Measurements from ENCODE around the gene ITPR1.

Gene ITPR1

DNA sequence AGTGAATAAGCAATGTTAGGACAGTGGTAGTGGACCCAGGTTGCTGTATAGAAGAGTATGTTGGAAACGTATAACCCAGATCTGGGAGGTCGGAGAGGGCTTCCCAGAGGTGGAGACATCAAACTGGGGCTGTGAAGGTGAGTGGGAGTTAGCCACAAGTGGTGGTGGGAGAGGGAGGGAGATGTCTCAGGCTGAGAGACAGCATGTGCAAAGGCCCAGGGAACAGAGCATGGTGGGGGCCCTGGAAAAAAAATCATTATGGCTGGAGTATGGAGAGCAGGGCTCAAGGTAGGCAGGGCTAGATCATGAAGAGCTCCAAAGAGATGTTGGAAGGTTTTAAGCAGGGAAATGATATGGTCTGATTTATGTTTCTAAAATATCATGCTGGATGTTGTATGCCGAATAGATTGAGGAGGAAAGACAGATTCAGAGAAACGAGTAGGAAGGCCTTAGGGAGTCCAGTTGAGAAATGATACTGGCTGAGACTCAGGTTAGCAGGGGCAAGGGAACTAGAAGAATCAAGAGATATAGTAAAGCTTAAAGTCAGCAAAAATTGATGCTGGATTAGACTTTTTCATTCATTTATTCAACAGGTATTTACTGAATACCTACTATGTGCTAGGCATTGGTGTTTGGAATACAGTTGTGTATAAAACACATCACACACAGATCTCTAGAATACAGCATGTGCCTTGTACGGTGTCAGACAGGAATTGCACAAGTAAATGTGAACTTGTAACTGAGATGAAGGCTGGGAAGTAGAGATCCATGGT, 17.0 kb downstream of the ITPR1 start:
- DNase-seq (ENCODE audit: low spot score), result no peak

GRCh38 chr3:4511491-4512262, 18.5 kb downstream of the ITPR1 start:
- DNase-seq (ENCODE audit: low spot score), result no peak

DNA sequence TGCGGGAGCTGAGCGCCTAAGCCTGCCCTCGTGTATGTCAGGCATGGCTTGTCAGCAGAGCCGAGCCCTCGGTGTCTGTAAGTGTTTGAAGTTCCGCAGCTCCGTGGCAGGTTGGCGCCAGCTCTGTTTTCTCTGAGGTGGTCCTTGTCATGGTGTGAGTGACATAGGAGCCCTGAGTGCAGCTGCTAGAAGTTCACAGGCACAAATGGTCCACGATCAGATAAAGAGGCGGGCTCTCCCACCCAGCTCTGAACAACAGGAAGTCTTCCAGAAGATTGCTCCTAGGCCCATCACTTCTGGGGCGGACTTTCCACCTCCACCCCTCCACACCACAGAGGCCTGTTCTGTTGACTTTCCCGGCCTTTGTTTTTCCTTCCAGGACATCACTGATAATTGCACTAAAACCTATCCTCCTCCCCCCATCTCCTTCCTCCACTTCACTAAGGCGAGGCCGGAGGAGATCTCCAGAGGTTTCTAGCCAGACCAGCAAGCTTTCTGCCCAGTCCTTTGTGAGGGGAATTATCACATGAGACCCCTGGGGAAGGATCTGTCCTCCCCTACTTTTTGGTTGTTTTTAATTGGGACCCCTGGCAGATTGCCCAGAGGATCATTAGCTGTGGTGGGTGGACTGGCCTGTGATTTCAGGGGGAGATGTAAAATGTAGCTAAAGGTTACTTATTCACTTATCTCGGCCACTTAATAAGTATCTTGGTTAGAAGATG, 19.9 kb downstream of the ITPR1 start:
- DNase-seq (ENCODE audit: low spot score), result no peak

DNA sequence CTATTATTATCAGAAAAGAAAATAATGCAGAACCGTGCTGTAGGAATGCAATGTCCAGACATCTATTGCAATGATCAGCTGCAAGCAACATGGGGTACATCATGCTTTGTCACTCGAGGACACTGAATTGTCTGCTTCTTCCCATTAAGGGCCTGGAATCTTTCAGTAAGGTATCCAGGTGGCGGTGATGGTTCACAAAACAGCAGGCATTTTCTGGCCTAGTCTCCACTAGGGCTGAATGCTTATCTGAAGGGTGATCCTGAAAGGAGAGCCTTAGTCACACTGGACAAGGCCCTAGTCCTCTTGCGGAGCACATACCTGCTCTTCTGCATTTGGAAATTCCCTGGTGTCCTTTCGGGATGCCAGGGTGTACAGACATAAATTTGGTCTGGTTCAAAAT, 21.2 kb downstream of the ITPR1 start:
- no peak for DNase-seq (ENCODE audit: low spot score)

- no peak for DNase-seq (ENCODE audit: low spot score)
These were observed 21.8 kb downstream of the ITPR1 start for GRCh38 chr3:4514916-4515315.

GRCh38 chr3:4515916-4516579, 22.9 kb downstream of the ITPR1 start:
- no peak for DNase-seq (ENCODE audit: low spot score)

DNA sequence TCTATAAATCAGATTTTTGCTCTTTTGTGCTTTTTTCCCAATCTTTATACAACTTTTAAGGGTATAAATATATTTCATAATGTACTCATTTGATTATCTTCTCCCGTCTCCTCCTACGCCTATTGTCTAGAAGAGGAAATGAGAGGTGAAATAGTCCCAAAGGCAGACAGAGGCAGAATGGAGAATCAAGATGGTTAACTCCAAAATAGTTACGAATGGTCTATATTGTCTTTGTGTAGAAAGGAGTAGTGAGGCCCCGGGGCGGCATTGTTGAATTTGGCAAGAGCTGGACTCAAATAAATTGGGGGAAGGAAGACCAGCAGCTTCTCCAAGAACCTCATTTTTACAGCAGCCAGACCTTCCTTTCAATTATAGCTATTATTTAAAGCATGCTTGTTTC, 23.9 kb downstream of the ITPR1 start:
- DNase-seq (ENCODE audit: low spot score), result no peak

DNA sequence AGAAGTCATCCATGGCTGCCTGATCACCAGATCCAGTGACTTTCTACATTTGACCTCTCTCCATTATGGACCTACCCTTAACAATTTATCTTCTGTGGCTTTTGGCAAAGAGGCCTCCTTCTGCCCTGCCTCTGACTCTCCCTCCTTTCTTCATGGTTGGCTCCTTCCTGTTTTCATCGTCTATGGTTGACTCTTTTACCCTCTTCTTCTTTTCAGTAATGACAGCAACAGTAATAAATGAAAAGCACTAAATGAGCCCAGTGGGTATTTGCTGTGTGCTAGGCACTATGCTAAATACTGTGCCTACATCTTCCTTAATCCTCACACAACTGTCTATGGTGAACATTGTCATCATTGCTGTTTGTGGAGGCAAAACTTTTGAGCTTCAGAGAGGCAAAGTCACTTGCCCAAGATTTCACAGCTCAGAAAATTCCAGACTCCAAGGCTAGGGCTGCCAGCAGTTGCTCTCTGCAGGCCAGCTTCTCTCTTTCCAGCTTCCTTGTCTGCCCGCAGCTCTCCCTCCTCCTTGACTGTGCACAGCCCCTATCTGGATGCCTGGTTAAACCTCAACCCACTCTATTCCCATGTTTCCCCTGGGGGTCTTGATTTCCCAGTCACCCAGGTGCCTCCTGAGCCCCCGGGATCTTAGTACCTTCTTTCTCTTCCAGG, 24.6 kb downstream of the ITPR1 start:
- DNase-seq (ENCODE audit: low spot score), result no peak

DNA sequence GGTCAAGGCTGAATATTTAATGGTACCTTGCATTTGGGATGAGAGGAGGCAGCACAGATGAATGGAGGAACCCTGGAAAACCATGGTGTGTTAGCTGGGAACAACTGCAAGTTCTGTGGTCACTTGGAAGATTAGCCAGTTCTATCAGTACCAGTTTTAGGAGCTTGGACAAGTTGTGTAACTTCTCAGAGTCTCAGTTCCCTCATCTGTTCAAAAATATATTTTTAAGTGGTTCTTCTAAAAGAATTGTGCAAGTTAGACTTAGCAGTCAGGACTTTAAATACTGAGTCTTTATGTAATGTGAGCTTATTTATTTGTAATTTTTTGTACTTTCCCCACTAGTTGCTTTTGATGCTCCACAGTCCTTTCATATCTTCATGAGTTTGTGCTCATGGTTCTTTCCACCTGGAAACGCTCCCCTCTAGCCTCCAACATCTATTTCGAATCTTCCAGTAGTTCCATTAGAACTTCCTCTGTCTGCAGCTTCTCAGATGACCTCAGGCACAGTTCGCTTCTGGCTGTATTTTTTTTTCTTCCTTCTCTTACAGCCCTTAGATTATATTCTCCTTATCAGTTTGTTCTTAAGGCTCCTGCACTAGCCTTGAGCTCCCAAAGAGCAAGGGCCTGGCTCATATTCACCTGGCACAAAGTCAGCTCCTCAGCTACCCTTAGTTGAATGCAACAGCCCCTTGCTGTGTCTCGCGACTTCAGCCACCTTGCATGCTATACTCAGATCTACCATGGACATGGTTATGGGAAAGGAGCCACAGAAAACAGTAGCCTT, 27.1 kb downstream of the ITPR1 start:
- no peak for DNase-seq (ENCODE audit: low spot score)

- DNase-seq (ENCODE audit: low spot score), result no peak
These were observed 29.8 kb downstream of the ITPR1 start for GRCh38 chr3:4522947-4523346.

GRCh38 chr3:4523710-4524698, 30.9 kb downstream of the ITPR1 start:
- DNase-seq (ENCODE audit: low spot score), result no peak

GRCh38 chr3:4525560-4526223, 32.5 kb downstream of the ITPR1 start:
- DNase-seq (ENCODE audit: low spot score), result no peak

DNA sequence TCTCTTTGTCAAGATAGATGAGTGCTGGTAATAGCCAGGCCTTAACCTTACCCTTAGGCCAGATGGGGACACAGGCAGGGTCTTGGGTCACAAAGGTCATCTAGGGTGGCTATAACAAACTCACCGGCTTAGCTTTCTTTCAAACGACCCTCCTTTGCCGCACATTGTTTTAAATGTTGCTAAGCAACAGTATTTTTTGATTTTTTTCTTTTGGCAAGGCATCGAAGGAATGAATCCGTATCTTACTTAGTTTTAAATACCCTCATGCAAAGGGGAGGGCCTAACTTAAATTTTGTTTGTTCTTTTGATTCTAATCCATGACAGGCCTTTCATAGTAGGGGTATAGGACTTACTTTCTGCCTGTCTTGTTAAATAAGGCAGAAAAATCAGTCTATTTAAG, 35.2 kb downstream of the ITPR1 start:
- DNase-seq (ENCODE audit: low spot score), result no peak

DNA sequence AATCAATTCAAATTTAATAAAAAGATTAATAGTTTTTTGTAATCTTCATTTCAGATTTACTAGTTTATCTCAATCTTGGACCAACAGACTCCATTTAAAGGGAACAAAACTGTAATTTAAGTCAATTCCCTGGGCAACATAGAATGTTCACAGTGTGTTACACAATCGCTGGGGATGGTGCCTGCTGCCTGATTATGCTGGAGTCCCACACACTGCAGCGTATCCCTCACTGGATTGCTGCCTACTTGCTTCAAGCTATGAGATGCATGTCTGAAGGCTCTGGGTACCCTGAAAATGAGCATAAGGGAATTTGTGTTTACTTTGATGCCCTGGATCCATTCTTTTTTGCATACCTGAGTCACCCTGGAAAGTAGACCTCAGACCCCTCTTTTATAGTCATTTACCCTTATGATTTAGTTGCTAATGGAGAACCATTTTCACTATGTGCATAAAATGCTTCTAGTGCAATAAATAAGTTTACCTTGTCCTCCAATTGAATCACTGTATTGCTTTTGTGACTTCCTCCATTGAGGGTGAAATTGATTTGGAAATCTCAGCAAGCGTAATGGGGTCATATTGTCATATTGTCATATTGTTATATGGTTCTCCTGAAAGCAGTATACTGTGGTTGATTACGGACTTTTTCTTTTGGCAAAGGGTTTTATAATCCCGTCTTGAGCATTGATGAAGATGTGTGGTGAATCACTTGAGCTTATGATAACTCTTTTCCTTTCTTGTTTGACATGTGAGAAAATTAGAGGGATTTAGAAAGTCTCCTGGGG, 35.9 kb downstream of the ITPR1 start:
- DNase-seq (ENCODE audit: low spot score), result no peak

DNA sequence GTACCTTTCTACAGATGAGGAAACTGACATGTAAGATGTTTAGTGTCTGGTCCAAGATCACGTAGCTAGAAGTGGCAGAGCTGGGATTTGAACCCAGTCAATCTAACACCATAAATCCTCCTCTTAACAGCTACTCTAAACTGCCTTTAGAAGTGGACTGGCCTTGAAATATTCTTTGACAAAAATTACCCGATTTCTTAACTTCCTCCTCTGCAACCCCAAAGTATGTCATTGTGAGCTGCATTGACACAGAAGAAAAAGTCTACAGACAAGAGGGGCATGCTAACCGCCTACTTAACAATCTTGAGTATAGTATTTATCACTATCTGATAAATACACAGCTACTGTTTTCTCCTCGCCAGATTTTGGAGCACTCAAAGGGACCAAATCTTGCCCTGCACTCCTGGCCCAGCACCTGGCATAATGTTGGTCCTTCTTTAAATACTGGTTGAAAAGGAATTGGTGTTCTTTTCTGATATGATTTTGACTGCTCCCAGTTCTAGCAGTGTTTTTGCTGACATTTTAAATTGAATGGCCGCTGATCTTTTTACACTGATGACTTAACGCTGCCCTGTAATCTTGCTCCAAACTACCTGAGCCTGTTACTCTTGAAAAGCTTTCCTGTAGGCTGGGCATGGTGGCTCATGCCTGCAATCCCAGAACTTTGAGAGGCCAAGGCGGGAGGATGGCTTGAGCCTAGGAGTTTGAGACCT, 36.9 kb downstream of the ITPR1 start:
- no peak for DNase-seq (ENCODE audit: low spot score)

- no peak for DNase-seq (ENCODE audit: low spot score)
These were observed 38.4 kb downstream of the ITPR1 start for GRCh38 chr3:4531478-4532025.

DNA sequence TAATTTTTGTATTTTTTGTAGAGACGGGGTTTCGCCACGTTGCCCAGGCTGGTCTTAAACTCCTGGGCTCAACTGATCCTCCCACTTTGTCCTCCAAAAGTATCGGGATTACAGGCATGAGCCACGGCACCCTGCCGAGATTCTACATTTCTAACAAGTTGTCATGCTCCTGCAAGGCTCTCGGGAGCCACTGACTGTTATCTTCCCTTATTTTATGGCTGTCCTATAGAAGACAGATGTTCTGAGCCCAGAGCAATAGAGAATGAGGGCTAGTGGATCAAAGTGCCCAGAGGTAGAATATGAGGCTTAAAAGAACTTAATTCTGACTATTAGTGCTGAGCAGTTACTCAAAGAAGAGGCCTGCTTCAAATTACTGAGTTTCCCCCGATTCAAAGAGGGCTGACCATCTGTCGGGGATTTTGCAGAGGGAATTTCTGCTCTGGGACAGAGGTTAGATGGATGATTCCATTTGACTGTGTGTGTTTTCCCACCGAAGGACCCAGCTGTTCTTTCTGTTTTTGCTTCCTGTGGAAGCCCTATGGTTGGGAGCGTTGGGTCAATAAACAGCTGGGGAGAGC, 39.5 kb downstream of the ITPR1 start:
- no peak for DNase-seq (ENCODE audit: low spot score)
